Mucosa of rectum (tissue), 2 donors: ENCODE data around the gene PMIS2.

Experiments
- H3K27ac ChIP-seq, 2 donors: one replicate each; pipeline ENCODE4 v1.7.0; 2013; ENCODE audit warnings: inconsistent platforms in 2 of 2, low read depth in 2 of 2, low read length in 2 of 2
- H3K27me3 ChIP-seq, 2 donors: one replicate each; pipeline ENCODE4 v1.7.0; 2013; ENCODE audit warnings: low read length in 2 of 2; ENCODE audit not compliant: control insufficient read depth in 2 of 2, insufficient read depth in 2 of 2
- H3K36me3 ChIP-seq, 2 donors: one replicate each; pipeline ENCODE4 v1.7.0; 2013; ENCODE audit warnings: low read length in 2 of 2; ENCODE audit not compliant: control insufficient read depth in 2 of 2, insufficient read depth in 2 of 2
- H3K4me1 ChIP-seq, 2 donors: one replicate each; pipeline ENCODE4 v1.7.0; 2013; ENCODE audit warnings: low read length in 2 of 2, mild to moderate bottlenecking in 1 of 2; ENCODE audit not compliant: control insufficient read depth in 2 of 2, insufficient read depth in 2 of 2
- H3K4me3 ChIP-seq, 2 donors: one replicate each; pipeline ENCODE4 v1.7.0; 2013; ENCODE audit warnings: low read length in 2 of 2
- H3K9ac ChIP-seq, 2 donors: one replicate each; pipeline ENCODE4 v1.7.0; 2013; ENCODE audit warnings: low read length in 2 of 2, low read depth in 1 of 2, mild to moderate bottlenecking in 1 of 2
- H3K9me3 ChIP-seq, 2 donors: one replicate each; pipeline ENCODE4 v1.7.0; 2013; ENCODE audit warnings: low read length in 2 of 2; ENCODE audit not compliant: control insufficient read depth in 2 of 2
- donor health status: healthy.
- donor health status: Normal muscosa, but diverticular disease.

PMIS2 gene

DNA sequence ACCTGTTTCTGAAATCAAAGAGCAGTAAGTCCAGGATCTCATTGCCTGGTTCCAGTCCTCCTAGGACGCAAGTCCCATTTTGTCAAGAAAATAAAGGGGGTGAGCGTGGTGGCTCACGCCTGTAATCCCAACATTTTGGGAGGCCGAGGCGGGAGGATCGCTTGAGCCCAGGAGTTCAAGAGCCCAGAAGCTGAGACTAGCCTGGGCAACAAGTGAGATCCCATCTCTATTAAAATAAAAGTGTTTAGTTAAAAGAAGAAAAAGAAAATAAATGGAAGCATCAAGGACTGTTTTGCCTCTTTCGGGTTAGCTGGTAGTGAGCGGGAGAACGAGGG, 26.2 kb downstream of the PMIS2 start:
- Histone ChIP-seq H3K36me3 (peaks cover 2 to 4% of the 10 kb centered on the region in 2 donors), H3K4me3 (peak overlapping the region; percentile 80 to 82), H3K27ac (no peak overlapping the region), H3K9me3 (peaks cover 0 to 3% of the 10 kb centered on the region in 2 donors), H3K27me3 (no peaks in the 10 kb centered on the region), H3K9ac (peak overlapping the region in 1 of 2 donors; percentile 31), H3K4me1 (peaks cover 5 to 12% of the 10 kb centered on the region in 2 donors)

DNA sequence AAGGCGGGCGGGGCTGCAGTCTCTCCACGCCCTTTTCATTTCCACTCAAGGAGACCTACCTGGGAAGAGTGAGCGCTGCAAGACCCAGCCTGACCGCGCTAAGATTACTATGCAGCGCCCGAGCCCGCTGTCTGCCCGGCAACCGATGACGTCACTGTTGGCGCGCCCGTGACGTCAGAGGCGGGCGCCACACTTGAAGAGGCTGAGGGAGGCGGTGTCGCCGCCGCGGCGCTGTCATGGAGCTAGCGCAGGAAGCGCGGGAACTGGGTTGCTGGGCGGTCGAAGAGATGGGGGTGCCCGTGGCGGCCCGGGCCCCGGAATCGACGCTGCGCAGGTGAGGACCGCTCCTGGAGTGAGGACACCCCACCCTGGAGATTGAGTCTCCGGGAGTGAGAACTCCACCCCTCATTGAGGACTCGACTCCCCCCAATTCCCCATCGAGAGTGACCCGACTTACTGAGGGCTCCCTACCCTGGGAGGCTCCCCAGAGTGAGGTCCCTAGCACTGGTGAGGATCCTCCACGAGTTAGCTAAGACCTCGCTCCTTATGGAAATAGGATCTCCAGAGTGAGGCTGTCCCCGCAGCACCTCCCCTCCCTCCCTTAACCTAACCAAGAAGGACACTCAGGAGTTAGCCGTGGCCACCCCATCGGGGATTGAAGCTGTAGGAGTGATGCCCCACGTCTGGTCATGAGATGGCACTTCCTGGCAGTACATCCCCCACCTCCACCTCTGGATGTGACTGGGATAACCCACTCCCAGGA, 26.8 kb downstream of the PMIS2 start, which contains the start of gene HAUS5:
Gene HAUS5 (plus strand): TSS at position 177 of the 763 bp plus-strand sequence. CDS start 60 bp downstream, at position 237.
- H3K36me3 ChIP-seq, result peaks cover 2 to 4% of the 10 kb centered on the region in 2 donors
- H3K9ac ChIP-seq, result peak within 1 kb of the TSS; percentile 79 to 82
- H3K4me1 ChIP-seq, result peaks cover 5 to 12% of the 10 kb centered on the region in 2 donors
- peak within 1 kb of the TSS in 1 of 2 donors; percentile 43 for H3K27ac ChIP-seq
- H3K4me3 ChIP-seq, result peak within 1 kb of the TSS; percentile 80 to 82
- H3K9me3 ChIP-seq, result no peaks in the 10 kb centered on the region
- no peaks in the 10 kb centered on the region for H3K27me3 ChIP-seq

DNA sequence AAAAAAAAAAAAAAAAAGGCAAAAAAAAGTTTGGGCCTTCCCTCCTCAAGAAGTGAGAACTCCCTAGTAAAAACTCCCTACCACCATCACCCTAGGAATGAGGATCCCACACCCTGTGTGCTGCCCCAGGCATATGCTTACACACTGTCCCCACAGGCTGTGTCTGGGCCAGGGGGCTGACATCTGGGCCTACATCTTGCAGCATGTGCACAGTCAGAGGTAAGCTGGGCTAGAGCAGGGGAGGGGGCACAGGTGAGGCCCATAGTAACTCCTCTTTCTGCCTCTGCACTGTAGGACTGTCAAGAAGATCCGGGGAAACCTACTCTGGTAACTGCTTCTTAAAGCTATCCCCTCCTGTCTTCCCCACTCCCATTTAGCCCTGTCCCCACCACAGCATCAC, 27.6 kb downstream of the PMIS2 start:
- Histone ChIP-seq H3K27me3 (no peaks in the 10 kb centered on the region), H3K4me3 (no peak overlapping the region), H3K9me3 (no peaks in the 10 kb centered on the region), H3K27ac (no peak overlapping the region), H3K36me3 (peaks cover 2 to 4% of the 10 kb centered on the region in 2 donors), H3K9ac (no peak overlapping the region), H3K4me1 (peaks cover 5 to 12% of the 10 kb centered on the region in 2 donors)

GRCh38 chr19:35615036-35615435, 29.1 kb downstream of the PMIS2 start:
- peaks cover 5 to 12% of the 10 kb centered on the region in 2 donors for H3K4me1 ChIP-seq
- no peaks in the 10 kb centered on the region for H3K27me3 ChIP-seq
- peaks cover 2 to 4% of the 10 kb centered on the region in 2 donors for H3K36me3 ChIP-seq
- H3K27ac ChIP-seq, result no peak overlapping the region
- H3K9me3 ChIP-seq, result no peaks in the 10 kb centered on the region
- H3K9ac ChIP-seq, result no peak overlapping the region
- H3K4me3 ChIP-seq, result no peak overlapping the region

- H3K4me1 ChIP-seq, result no peaks in the 10 kb centered on the region
- H3K27me3 ChIP-seq, result no peaks in the 10 kb centered on the region
- no peak overlapping the region for H3K27ac ChIP-seq
- no peak overlapping the region for H3K9ac ChIP-seq
- no peak overlapping the region for H3K4me3 ChIP-seq
- no peaks in the 10 kb centered on the region for H3K9me3 ChIP-seq
- H3K36me3 ChIP-seq, result peaks cover 2 to 4% of the 10 kb centered on the region in 2 donors
Observed at GRCh38 chr19:35618857-35619256, 32.9 kb downstream of the PMIS2 start.

DNA sequence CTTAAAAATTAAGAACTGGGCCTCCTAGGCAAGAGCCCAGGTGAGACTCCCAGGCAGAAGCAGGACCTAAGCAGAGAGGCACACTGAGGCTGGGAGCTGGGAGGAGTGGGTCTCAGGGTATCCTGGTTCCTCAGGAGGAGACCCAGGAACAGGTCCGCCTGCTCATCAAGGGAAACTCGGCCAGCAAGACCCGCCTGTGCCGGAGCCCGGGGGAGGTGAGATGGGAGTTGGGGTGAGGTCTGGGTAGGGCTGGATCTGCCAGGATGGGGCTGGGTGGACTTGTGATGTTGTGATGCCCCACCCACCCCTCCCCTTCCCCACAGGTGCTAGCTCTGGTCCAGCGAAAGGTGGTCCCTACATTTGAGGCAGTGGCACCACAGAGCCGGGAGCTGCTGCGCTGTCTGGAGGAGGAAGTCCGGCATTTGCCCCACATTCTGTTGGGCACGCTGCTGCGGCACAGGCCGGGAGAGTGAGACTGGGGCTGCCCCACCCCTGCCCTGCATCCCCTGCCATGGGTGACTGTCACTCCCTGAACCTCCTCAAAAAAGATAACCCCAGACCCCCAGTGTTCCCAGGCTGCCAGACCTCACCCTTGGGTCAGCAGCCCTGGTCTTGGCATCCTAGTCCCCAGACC, 33.4 kb downstream of the PMIS2 start:
- Histone ChIP-seq H3K36me3 (peaks cover 2 to 4% of the 10 kb centered on the region in 2 donors), H3K27me3 (no peaks in the 10 kb centered on the region)

DNA sequence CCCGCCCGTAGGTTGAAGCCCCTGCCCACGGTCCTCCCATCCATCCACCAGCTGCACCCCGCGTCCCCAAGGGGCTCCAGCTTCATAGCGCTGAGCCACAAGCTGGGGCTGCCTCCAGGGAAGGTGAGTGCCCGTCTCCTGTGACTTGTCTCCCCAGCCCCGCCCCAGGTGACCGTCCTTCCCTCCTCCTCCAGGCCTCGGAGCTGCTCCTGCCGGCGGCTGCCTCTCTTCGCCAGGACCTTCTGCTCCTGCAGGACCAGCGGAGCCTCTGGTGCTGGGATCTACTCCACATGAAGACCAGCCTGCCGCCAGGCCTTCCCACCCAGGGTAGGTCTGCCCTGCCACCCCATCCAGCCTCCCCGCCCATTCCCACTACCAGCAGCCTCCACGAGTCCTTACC, 34.0 kb downstream of the PMIS2 start:
- Histone ChIP-seq H3K27me3 (no peaks in the 10 kb centered on the region), H3K9ac (no peak overlapping the region), H3K4me3 (no peak overlapping the region), H3K4me1 (no peaks in the 10 kb centered on the region), H3K27ac (no peak overlapping the region), H3K36me3 (peaks cover 2 to 4% of the 10 kb centered on the region in 2 donors), H3K9me3 (no peaks in the 10 kb centered on the region)

More for the DNA sequence above, 33.4 kb downstream of the PMIS2 start:
- H3K4me3 ChIP-seq, result no peak overlapping the region
- H3K4me1 ChIP-seq, result no peaks in the 10 kb centered on the region
- H3K27ac ChIP-seq, result no peak overlapping the region
- H3K9ac ChIP-seq, result no peak overlapping the region
- H3K9me3 ChIP-seq, result no peaks in the 10 kb centered on the region

DNA sequence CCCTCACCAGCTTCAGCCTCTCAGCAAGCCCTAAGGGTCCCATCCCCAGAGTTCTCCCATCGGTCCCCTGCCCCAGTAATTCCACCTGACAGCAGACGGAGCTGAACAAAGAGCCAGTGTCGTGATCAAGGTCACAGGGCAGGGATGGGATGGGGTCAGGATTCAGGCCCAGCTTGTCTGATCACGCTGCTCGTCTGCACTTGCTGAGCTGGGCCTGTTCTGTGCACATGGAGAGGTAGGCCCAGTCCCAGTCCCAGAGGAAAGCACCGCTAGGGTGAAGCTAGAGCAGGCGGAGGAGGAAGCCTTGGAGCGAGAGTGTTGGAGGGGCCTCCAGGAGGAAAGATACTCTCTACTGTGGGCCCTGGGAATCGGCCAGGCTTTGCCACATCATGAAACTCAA, 35.7 kb downstream of the PMIS2 start:
- Histone ChIP-seq H3K36me3 (peaks cover 1 to 3% of the 10 kb centered on the region in 2 donors), H3K9ac (no peak overlapping the region), H3K4me3 (no peak overlapping the region), H3K27me3 (no peaks in the 10 kb centered on the region), H3K27ac (no peak overlapping the region), H3K9me3 (no peaks in the 10 kb centered on the region), H3K4me1 (no peaks in the 10 kb centered on the region)

DNA sequence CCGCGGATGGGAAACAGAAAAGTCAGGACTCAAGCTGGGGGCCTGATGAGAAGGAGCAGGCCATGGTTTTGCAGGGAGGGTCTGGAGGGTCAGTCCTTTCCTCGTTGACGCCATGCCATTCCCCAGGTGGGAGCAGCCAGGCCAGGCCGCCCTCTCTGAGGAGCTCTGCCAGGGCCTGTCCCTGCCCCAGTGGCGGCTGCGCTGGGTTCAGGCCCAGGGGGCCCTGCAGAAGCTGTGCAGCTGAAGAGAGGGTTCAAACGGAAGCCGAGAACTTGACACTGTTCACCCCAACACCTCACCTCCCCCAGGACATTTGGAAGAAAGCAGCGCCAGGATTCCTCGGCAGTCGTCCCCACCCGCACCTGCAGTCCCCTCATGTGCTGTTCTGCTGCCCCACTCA, 36.8 kb downstream of the PMIS2 start:
- H3K9me3 ChIP-seq, result no peaks in the 10 kb centered on the region
- no peak overlapping the region for H3K27ac ChIP-seq
- H3K4me1 ChIP-seq, result no peaks in the 10 kb centered on the region
- H3K9ac ChIP-seq, result no peak overlapping the region
- H3K4me3 ChIP-seq, result no peak overlapping the region
- no peaks in the 10 kb centered on the region for H3K36me3 ChIP-seq
- no peaks in the 10 kb centered on the region for H3K27me3 ChIP-seq

- H3K4me3 ChIP-seq, result no peak overlapping the region
- H3K9ac ChIP-seq, result no peak overlapping the region
- H3K27ac ChIP-seq, result no peak overlapping the region
- H3K4me1 ChIP-seq, result peaks cover 4 to 5% of the 10 kb centered on the region in 2 donors
- no peaks in the 10 kb centered on the region for H3K9me3 ChIP-seq
- H3K27me3 ChIP-seq, result no peaks in the 10 kb centered on the region
- no peaks in the 10 kb centered on the region for H3K36me3 ChIP-seq
Observed at GRCh38 chr19:35623327-35624010, 37.5 kb downstream of the PMIS2 start.
